Effector memory CD8-positive, alpha-beta T cell (primary cell): ENCODE results near the gene SRRD.
A peak's percentile ranks its signal among the peaks of the same experiment; 100 is the strongest.

Source experiments
- ATAC-seq: fragments of 150-1000 bp; cut with Tn5 transposase; replicated peaks from 2 replicates; pipeline ENCODE4 v1.10.0; 2021; ENCODE audit warnings: mild to moderate bottlenecking, moderate library complexity
- DNase-seq, 3 experiments: peaks; one replicate each; pipeline ENCODE4 v3.0.0; 2021
- H3K27ac Mint-ChIP-seq, 2 donors: one replicate each; pipeline ENCODE4 v1.8.0; 2022; ENCODE audit warnings: mild to moderate bottlenecking in 2 of 2, mixed read lengths in 2 of 2, moderate library complexity in 2 of 2
- H3K27me3 Mint-ChIP-seq, 2 donors: one replicate each; pipeline ENCODE4 v1.8.0; 2022; ENCODE audit warnings: mixed read lengths in 2 of 2
- H3K36me3 Mint-ChIP-seq: one replicate; pipeline ENCODE4 v1.8.0; 2022; ENCODE audit warnings: mild to moderate bottlenecking, moderate library complexity, mixed read lengths; ENCODE audit not compliant: insufficient read depth
- H3K4me1 Mint-ChIP-seq, 2 donors: one replicate each; pipeline ENCODE4 v1.8.0; 2022; ENCODE audit warnings: low read depth in 2 of 2, mixed read lengths in 2 of 2
- H3K4me3 Mint-ChIP-seq, 2 donors: one replicate each; pipeline ENCODE4 v1.8.0; 2022; ENCODE audit warnings: mild to moderate bottlenecking in 2 of 2, mixed read lengths in 2 of 2, moderate library complexity in 2 of 2
- H3K9me3 Mint-ChIP-seq, 2 donors: one replicate each; pipeline ENCODE4 v1.8.0; 2022; ENCODE audit warnings: mixed read lengths in 2 of 2

Gene SRRD

GRCh38 chr22:26501996-26502395 is 18.3 kb downstream of the SRRD start:
- peak overlapping the region; percentile 87 to 88 for H3K27ac Mint-ChIP-seq
- peaks cover 98% of the 10 kb centered on the region for H3K36me3 Mint-ChIP-seq
- H3K4me1 Mint-ChIP-seq, result peaks cover 18 to 19% of the 10 kb centered on the region in 2 donors
- no peak for DNase-seq
- ATAC-seq, result no peak
- no peak overlapping the region for H3K4me3 Mint-ChIP-seq
- no peaks in the 10 kb centered on the region for H3K9me3 Mint-ChIP-seq
- H3K27me3 Mint-ChIP-seq, result no peaks in the 10 kb centered on the region

- Mint-ChIP-seq H3K36me3 (peaks cover 98% of the 10 kb centered on the region), H3K27me3 (no peaks in the 10 kb centered on the region), H3K4me1 (peaks cover 18 to 19% of the 10 kb centered on the region in 2 donors), H3K27ac (peak overlapping the region; percentile 87 to 88), H3K4me3 (peak overlapping the region; percentile 62 to 66), H3K9me3 (no peaks in the 10 kb centered on the region)
- peak; percentile 95 for ATAC-seq
- peak; percentile 60 to 65 (median 61) for DNase-seq
Observed at GRCh38 chr22:26502688-26503561, 19.2 kb downstream of the SRRD start.

- Mint-ChIP-seq H3K36me3 (peaks cover 98% of the 10 kb centered on the region), H3K4me3 (peak overlapping the region; percentile 62 to 66), H3K9me3 (no peaks in the 10 kb centered on the region), H3K27me3 (no peaks in the 10 kb centered on the region), H3K27ac (peak overlapping the region; percentile 87 to 88), H3K4me1 (peaks cover 18 to 19% of the 10 kb centered on the region in 2 donors)
- ATAC-seq (no peak), DNase-seq (no peak)
Observed at GRCh38 chr22:26503758-26504157, 20.1 kb downstream of the SRRD start.

- Mint-ChIP-seq H3K4me3 (no peak overlapping the region), H3K4me1 (peaks cover 41 to 46% of the 10 kb centered on the region in 2 donors), H3K9me3 (no peaks in the 10 kb centered on the region), H3K27me3 (no peaks in the 10 kb centered on the region), H3K36me3 (peaks cover 84% of the 10 kb centered on the region), H3K27ac (no peak overlapping the region)
- ATAC-seq (no peak), DNase-seq (no peak)
Observed at GRCh38 chr22:26508148-26508547, 24.5 kb downstream of the SRRD start.

- ATAC-seq (peak; percentile 99), DNase-seq (peak; percentile 84 to 88 (median 87))
- H3K27me3 Mint-ChIP-seq, result no peaks in the 10 kb centered on the region
- no peaks in the 10 kb centered on the region for H3K9me3 Mint-ChIP-seq
- peaks cover 31 to 38% of the 10 kb centered on the region in 2 donors for H3K4me1 Mint-ChIP-seq
- peaks cover 44% of the 10 kb centered on the region for H3K36me3 Mint-ChIP-seq
- peak within 1 kb of the TSS; percentile 99 to 100 for H3K27ac Mint-ChIP-seq
- H3K4me3 Mint-ChIP-seq, result peak within 1 kb of the TSS; percentile 99
Observed at GRCh38 chr22:26512149-26512793, 28.6 kb downstream of the SRRD start, which contains the start of gene TFIP11. Gene TFIP11 (minus strand): TSS chr22:26512473. CDS start chr22:26510272, 2,201 bp downstream.

- peaks cover 31 to 38% of the 10 kb centered on the region in 2 donors for H3K4me1 Mint-ChIP-seq
- no peaks in the 10 kb centered on the region for H3K27me3 Mint-ChIP-seq
- H3K9me3 Mint-ChIP-seq, result no peaks in the 10 kb centered on the region
- peak overlapping the region in 1 of 2 donors; percentile 21 for H3K4me3 Mint-ChIP-seq
- H3K36me3 Mint-ChIP-seq, result peaks cover 28% of the 10 kb centered on the region
- DNase-seq (no peak), ATAC-seq (no peak)
- H3K27ac Mint-ChIP-seq, result no peak overlapping the region
Observed at GRCh38 chr22:26513838-26514237, 30.2 kb downstream of the SRRD start.

GRCh38 chr22:26514419-26515161 is 30.9 kb downstream of the SRRD start:
- Mint-ChIP-seq H3K4me1 (peaks cover 26 to 32% of the 10 kb centered on the region in 2 donors), H3K27me3 (no peaks in the 10 kb centered on the region), H3K36me3 (peaks cover 22% of the 10 kb centered on the region), H3K9me3 (no peaks in the 10 kb centered on the region), H3K27ac (no peak overlapping the region), H3K4me3 (peak overlapping the region in 1 of 2 donors; percentile 21)
- ATAC-seq (no peak), DNase-seq (no peak)

- peaks cover 15% of the 10 kb centered on the region for H3K36me3 Mint-ChIP-seq
- DNase-seq (no peak), ATAC-seq (no peak)
- H3K4me3 Mint-ChIP-seq, result no peak overlapping the region
- peaks cover 18 to 23% of the 10 kb centered on the region in 2 donors for H3K4me1 Mint-ChIP-seq
- H3K9me3 Mint-ChIP-seq, result no peaks in the 10 kb centered on the region
- H3K27ac Mint-ChIP-seq, result no peak overlapping the region
- H3K27me3 Mint-ChIP-seq, result no peaks in the 10 kb centered on the region
Observed at GRCh38 chr22:26515931-26516330, 32.3 kb downstream of the SRRD start.

GRCh38 chr22:26516503-26516902 is 32.8 kb downstream of the SRRD start:
- H3K9me3 Mint-ChIP-seq, result no peaks in the 10 kb centered on the region
- no peak overlapping the region for H3K27ac Mint-ChIP-seq
- peaks cover 15% of the 10 kb centered on the region for H3K36me3 Mint-ChIP-seq
- no peaks in the 10 kb centered on the region for H3K27me3 Mint-ChIP-seq
- no peak overlapping the region for H3K4me3 Mint-ChIP-seq
- DNase-seq (no peak), ATAC-seq (no peak)
- peaks cover 12 to 18% of the 10 kb centered on the region in 2 donors for H3K4me1 Mint-ChIP-seq

- no peaks in the 10 kb centered on the region for H3K9me3 Mint-ChIP-seq
- ATAC-seq (no peak), DNase-seq (no peak)
- H3K4me3 Mint-ChIP-seq, result no peak overlapping the region
- no peaks in the 10 kb centered on the region for H3K27me3 Mint-ChIP-seq
- H3K36me3 Mint-ChIP-seq, result peaks cover 7% of the 10 kb centered on the region
- H3K4me1 Mint-ChIP-seq, result peaks cover 7 to 11% of the 10 kb centered on the region in 2 donors
- no peak overlapping the region for H3K27ac Mint-ChIP-seq
Observed at GRCh38 chr22:26517429-26517828, 33.8 kb downstream of the SRRD start.

GRCh38 chr22:26522012-26522411 is 38.3 kb downstream of the SRRD start:
- Mint-ChIP-seq H3K36me3 (peaks cover 40% of the 10 kb centered on the region), H3K4me1 (no peaks in the 10 kb centered on the region), H3K27ac (no peak overlapping the region), H3K9me3 (no peaks in the 10 kb centered on the region), H3K27me3 (no peaks in the 10 kb centered on the region), H3K4me3 (no peak overlapping the region)
- DNase-seq (no peak), ATAC-seq (no peak)

GRCh38 chr22:26522592-26522991 is 38.9 kb downstream of the SRRD start:
- Mint-ChIP-seq H3K27me3 (no peaks in the 10 kb centered on the region), H3K4me1 (no peaks in the 10 kb centered on the region), H3K4me3 (no peak overlapping the region), H3K36me3 (peaks cover 44% of the 10 kb centered on the region), H3K9me3 (no peaks in the 10 kb centered on the region), H3K27ac (peak overlapping the region in 1 of 2 donors; percentile 69)
- ATAC-seq (no peak), DNase-seq (no peak)

GRCh38 chr22:26524870-26525269 is 41.2 kb downstream of the SRRD start:
- no peaks in the 10 kb centered on the region for H3K4me1 Mint-ChIP-seq
- H3K9me3 Mint-ChIP-seq, result no peaks in the 10 kb centered on the region
- DNase-seq (no peak), ATAC-seq (no peak)
- H3K27me3 Mint-ChIP-seq, result no peaks in the 10 kb centered on the region
- H3K36me3 Mint-ChIP-seq, result peaks cover 64% of the 10 kb centered on the region
- no peak overlapping the region for H3K27ac Mint-ChIP-seq
- H3K4me3 Mint-ChIP-seq, result no peak overlapping the region
